ENCODE results near the gene BAHCC1.
A peak's percentile ranks its signal among the peaks of the same experiment; 100 is the strongest.

BAHCC1 gene

GRCh38 chr17:81392909-81393654 lies 2.2 kb upstream of the BAHCC1 start (continued):
- TF ChIP-seq ZBTB6 (tag by site-specific recombination; IDR thresholded peaks at IDR 0.05) (peak; percentile 98), ZNF24 (tag by site-specific recombination; IDR thresholded peaks at IDR 0.05) (peak; percentile 63; the same call in 1 of the 2 replicates), ZNF16 (tag by site-specific recombination; IDR thresholded peaks at IDR 0.05; ENCODE audit: low read depth) (peak; percentile 53; the same call in 1 of the 2 replicates), ZNF670 (tag by site-specific recombination; IDR thresholded peaks at IDR 0.05; ENCODE audit: low read depth) (no peak), ZNF645 (tag by site-specific recombination; IDR thresholded peaks at IDR 0.05) (0 out of 2 replicates have a peak, but pooled peaks have one; percentile 79), ZNF792 (tag by site-specific recombination; IDR thresholded peaks at IDR 0.05) (no peak), ZNF707 (tag by site-specific recombination; IDR thresholded peaks at IDR 0.05) (no peak), ZNF223 (tag by site-specific recombination; IDR thresholded peaks at IDR 0.05) (peak; percentile 79), ZNF398 (tag by site-specific recombination; IDR thresholded peaks at IDR 0.05) (peak; percentile 91), HOXC10 (CRISPR knock-in tag; IDR thresholded peaks at IDR 0.05) (no peak), KLF10 (tag by site-specific recombination; IDR thresholded peaks at IDR 0.05) (peak; percentile 31; the same call in 1 of the 2 replicates), GLIS2 (tag by site-specific recombination; IDR thresholded peaks at IDR 0.05) (peak; percentile 86), ZNF513 (tag by site-specific recombination; IDR thresholded peaks at IDR 0.05) (0 out of 2 replicates have a peak, but pooled peaks have one; percentile 26), ZNF561 (tag by site-specific recombination; IDR thresholded peaks at IDR 0.05; ENCODE audit: borderline replicate concordance) (peak; percentile 90), SP7 (tag by site-specific recombination; IDR thresholded peaks at IDR 0.05) (peak; percentile 72), BCL11A (tag by site-specific recombination; IDR thresholded peaks at IDR 0.05; ENCODE audit: low read depth) (peak; percentile 58; the same call in 1 of the 2 replicates)

GRCh38 chr17:81393684-81394376 lies 1.4 kb upstream of the BAHCC1 start:
- peaks cover 0 to 8% of the 10 kb centered on the region in 2 experiments; a peak in 1 of 3 replicates for H3K36me3 ChIP-seq (ENCODE audit: control insufficient read depth in 2 of 2, insufficient read depth in 1 of 2, low read length in 2 of 2)
- peaks cover 26% of the 10 kb centered on the region for H3K4me1 ChIP-seq (ENCODE audit: control insufficient read depth, insufficient read depth, low read length)
- H3K27ac ChIP-seq (ENCODE audit: extremely low read depth, low read depth, low read length) = peak overlapping the region; percentile 99
- POLR2A ChIA-PET = interaction anchor here (0.6 to 6.5 kb wide), 9 partner anchors 11 to 173 kb away, joined by 3 to 85 read pairs (median 4); partner anchors contain the start of genes ACTG1 and SLC38A10
- peak overlapping the region; percentile 79 for H3K4me3 ChIP-seq (ENCODE audit: low read depth, low read length)
- H3K9me3 ChIP-seq (ENCODE audit: control insufficient read depth, insufficient read depth, low read depth, low read length) = no peaks in the 10 kb centered on the region
- CTCF ChIA-PET = interaction anchor here (0.5 to 1.7 kb wide), 4 partner anchors 34 to 101 kb away, joined by 3 to 14 read pairs (median 6); no protein-coding TSS in a partner anchor
- TF ChIP-seq ZNF843 (tag by site-specific recombination; IDR thresholded peaks at IDR 0.05) (peak; percentile 93), ZNF18 (tag by site-specific recombination; IDR thresholded peaks at IDR 0.05) (peak; percentile 70), CTCF (tag by site-specific recombination; IDR thresholded peaks at IDR 0.05) (peak; percentile 72; the same call in 1 of the 2 replicates), ZNF138 (tag by site-specific recombination; IDR thresholded peaks at IDR 0.05; ENCODE audit: borderline replicate concordance) (no peak), ZFP37 (tag by site-specific recombination; IDR thresholded peaks at IDR 0.05) (peak; percentile 26; the same call in 1 of the 2 replicates), PRDM6 (tag by site-specific recombination; IDR thresholded peaks at IDR 0.05) (peak; percentile 94), ZNF157 (tag by site-specific recombination; IDR thresholded peaks at IDR 0.05) (no peak), ZNF623 (tag by site-specific recombination; IDR thresholded peaks at IDR 0.05) (no peak; the same call in 1 of the 2 replicates)

All from HEK293 (cell line).